ENCODE measurements around the gene SH3TC2.

DNA sequence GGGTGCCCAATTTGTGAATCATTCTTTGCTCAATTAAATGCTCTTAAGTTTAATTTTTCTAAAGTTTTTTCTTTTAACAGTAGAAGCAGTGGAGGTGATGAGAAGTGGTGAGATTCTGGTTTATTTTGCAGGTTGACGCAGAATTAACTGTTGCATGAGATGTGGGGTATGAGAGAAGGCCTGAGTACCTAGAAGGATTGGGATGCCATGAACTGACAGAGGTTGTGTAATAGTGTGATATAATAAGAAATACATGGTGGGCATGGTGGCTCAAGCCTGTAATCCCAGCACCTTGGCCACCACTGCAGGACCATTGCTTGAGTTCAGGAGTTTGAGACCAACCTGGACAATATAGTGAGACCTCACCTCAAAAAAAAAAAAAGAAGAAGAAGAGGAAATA is 8.4 kb upstream of the SH3TC2 start:
- TF ChIP-seq POLR2A (IDR thresholded peaks at IDR 0.05) = no peak
- TF ChIP-seq, protein P1, sequence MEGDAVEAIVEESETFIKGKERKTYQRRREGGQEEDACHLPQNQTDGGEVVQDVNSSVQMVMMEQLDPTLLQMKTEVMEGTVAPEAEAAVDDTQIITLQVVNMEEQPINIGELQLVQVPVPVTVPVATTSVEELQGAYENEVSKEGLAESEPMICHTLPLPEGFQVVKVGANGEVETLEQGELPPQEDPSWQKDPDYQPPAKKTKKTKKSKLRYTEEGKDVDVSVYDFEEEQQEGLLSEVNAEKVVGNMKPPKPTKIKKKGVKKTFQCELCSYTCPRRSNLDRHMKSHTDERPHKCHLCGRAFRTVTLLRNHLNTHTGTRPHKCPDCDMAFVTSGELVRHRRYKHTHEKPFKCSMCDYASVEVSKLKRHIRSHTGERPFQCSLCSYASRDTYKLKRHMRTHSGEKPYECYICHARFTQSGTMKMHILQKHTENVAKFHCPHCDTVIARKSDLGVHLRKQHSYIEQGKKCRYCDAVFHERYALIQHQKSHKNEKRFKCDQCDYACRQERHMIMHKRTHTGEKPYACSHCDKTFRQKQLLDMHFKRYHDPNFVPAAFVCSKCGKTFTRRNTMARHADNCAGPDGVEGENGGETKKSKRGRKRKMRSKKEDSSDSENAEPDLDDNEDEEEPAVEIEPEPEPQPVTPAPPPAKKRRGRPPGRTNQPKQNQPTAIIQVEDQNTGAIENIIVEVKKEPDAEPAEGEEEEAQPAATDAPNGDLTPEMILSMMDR (IDR thresholded peaks at IDR 0.05) = no peak
